Activated CD4-positive, alpha-beta T cell treated with anti-CD3 and anti-CD28 coated beads, Interleukin-2, Interleukin-6, amounts not matched to agents 100 ng/mL and 50 ng/mL, durations not matched to agents 16 hours and 8 hours (primary cell): ENCODE data around the gene HERPUD2.

Experiments
- DNase-seq: peaks from one replicate; pipeline ENCODE4 v3.0.0-alpha.2; 2020

Gene HERPUD2, protein sequence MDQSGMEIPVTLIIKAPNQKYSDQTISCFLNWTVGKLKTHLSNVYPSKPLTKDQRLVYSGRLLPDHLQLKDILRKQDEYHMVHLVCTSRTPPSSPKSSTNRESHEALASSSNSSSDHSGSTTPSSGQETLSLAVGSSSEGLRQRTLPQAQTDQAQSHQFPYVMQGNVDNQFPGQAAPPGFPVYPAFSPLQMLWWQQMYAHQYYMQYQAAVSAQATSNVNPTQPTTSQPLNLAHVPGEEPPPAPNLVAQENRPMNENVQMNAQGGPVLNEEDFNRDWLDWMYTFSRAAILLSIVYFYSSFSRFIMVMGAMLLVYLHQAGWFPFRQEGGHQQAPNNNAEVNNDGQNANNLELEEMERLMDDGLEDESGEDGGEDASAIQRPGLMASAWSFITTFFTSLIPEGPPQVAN

DNA sequence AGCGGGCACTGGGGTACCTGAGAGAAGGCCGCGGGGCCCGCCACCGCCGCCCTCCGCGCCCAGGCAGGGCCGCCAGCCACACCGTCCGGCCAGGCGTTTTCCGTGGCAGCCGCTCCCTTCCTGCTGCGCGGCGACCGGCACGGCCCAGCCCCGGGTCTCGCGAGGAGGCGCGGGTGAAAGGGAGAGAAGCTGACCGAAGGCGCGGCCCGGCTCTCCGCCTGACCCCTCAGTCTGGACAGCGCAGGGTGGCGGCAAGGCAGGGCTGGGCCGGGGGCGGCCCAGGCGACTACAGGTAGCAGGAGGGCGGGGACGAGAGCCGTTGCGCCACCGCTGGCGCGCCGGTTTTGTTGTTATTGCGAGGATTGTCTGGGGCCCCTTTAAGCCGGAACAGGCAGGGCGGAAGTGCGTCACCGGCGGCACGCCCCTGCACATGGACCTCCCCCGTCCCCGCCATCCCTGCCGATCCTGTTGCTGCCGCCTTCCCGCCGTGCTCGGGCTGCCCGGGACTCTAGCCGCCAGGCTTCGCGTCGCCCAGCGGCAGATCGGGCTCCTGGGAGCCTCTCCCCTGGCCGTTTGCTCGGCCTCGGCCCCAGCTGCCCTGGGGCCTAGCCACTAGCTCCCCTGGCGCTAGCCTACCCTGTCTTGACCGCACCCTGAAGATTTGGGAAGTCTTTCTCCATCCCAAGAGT lies at the start of gene HERPUD2:
TSS of gene HERPUD2 (minus strand) at position 352 of the 689 bp plus-strand sequence. CDS start 805 bp downstream, outside the sequence.
- peak; percentile 95 for DNase-seq

DNA sequence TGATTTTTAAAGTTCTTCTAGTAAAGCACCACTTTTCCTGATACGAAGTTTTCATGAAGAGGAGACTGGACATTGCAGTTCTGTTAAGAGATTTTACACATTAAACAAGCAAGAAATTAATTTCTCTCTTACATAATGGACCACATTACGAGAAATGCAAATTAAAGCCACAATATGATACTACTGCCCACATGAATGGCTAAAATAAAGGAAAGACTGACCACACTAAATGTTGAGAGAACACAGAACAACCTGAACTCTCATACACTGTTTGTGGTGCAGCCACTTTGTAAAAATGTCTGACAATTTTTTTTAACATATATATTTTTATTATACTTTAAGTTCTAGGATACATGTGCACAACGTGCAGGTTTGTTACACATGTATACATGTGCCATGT lies 44.0 kb upstream of the HERPUD2 start:
- no peak for DNase-seq

DNA sequence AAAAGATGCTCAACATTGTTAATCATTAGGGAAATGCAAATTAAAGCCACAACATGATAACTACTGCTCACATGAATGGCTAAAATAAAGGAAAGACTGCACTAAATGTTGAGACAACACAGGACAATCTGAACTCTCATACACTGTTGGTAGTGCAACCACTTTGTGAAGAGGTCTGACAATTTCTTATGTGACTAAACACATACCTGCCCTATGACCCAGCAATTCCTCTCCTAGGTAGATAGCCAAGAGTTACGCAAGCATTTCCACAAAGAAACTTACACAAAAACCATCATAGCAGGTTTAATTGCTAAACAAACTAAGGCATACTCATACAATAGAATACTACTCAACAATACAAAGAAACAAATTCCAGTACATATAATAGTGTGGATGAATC lies 41.8 kb upstream of the HERPUD2 start:
- no peak for DNase-seq

DNA sequence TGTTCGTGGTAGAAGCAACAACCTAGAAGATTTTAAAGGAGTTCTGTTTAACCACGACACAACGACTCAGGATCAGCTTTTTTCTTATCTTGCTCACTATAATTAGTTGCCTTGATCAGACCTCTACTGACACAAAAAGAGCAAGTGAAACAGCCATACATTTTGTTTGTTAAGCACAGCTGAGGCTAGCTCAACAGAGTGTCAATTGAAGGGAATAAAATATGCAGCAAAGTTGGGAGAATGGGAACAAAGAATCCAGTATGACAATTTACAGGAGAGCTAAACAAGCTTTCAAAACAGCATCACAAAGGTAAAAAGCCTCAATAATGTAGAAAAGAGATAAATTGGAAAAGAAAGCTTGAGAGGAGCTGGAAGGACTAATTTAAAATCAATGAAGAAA lies 40.5 kb upstream of the HERPUD2 start:
- no peak for DNase-seq

DNA sequence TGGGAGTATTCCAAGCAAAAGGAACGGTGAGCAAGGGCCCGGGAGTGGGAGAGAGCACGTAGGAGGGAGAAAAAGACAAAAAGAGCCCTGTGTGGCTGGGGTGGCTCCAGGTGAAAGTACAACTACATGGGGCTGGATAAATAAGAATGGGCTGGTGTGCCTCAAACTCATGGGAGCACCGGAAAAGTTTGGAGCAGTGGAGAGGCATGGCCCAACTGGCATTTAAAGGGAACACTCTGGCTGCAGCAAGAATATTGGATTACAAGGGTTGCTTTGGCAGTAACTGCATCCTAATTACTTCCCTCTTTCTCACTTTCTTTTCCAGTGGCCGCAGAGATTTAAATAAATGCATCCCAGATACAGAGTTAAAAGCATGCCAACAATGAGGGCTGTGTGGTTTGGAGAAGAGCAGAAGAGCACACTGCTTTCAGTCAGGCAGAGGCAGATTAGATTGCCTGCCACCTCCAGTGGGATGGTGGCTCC lies 39.1 kb upstream of the HERPUD2 start:
- no peak for DNase-seq

DNA sequence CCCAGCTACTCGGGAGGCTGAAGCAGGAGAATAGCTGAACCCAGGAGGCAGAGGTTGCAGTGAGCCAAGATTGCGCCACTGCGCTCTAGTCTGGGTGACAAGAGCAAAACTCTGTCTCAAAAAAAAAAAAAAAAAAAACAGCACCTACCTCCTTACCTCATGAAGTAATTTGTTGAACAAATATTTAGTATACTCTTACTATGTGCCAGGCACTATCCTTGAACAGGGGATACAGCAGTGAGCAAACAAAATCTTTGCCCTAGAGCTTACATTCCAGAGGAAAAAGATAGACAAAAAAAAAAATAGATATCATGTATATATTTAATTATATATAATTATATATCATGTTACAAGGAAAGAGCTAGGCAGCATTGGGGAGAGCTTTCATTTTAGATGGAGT lies 36.4 kb upstream of the HERPUD2 start:
- no peak for DNase-seq

DNA sequence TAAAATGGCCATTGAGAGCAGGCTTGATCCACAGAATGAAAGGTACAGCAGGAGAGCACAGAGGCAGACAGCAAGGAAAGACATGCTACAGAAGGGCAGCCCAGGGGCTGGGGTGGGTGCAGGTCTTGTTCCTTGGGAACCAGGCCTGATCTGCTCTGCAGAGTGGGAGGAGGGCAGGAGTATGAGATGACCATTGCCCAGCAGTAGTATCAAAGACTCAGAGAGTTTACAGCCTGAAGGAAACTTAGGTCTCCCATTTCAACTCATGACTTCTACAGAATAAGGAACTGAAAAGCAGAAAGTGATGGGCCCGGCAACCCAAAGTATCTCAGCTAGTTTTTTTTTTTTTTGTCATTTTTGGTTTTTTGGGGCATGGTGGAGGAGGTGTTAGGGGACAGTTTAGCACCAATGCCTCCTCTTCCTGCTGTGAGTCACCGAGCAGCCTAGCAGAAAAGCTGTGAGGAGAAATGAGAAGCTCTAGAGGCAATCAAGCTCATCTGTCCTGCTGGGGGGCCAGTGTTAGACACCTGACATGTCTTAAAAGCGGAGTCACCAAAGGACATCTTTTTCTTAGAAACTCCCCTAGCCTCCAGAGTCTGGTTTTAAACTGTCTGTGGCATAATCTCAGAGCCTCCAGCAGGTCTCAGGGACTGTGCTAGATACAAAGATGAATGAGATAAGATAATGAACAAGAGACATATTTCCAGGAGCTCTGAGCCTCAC lies 34.3 kb upstream of the HERPUD2 start:
- DNase-seq, result peak; percentile 81

DNA sequence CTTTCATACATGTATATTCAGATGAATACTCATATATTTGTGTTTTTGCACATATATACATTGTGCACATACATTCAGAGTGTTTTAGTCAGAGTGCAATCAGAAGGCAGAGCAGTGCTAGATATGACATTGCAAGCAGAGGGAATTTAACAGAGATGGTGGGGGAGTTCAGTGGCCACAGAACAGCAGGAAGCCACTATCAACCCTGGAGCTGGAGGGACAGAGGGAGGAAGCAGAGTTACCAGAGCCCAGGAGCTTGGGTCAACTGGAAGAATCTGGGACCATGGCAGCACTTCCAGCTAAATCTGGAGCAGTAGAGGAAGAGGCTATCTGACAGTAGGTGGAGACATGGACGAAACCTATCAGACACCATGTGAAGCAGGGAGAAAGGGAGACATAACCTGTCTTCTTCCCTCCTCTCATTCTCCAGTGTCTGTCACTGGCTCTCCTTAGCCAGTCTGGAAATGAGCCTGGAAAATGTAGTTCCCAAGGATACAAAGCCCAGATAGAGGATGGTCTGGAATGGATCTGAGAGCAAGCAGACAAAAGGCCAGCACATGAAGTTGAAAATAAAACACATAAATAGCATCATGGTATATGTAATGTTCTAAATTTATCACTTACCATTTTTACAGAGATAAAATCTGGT lies 33.6 kb upstream of the HERPUD2 start:
- no peak for DNase-seq

DNA sequence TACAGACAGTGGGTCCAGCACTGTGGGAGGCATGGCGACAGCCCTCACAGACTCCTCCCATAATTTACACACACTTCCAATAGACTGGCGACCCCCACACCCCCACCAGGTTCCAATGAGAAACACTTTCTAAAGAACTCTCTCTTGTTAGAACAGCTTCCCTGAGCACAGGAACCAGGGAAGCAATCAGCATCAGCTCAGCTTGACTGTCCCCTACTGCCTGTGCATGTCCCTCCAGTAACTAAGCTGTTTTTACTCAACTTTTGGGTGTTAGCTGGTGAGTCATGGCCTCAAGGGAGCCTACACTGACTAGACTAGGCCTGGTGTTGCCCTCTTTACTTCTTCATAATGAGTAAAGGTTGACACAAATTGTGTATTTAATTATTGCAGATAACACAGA lies 32.6 kb upstream of the HERPUD2 start:
- peak; percentile 83 for DNase-seq

DNA sequence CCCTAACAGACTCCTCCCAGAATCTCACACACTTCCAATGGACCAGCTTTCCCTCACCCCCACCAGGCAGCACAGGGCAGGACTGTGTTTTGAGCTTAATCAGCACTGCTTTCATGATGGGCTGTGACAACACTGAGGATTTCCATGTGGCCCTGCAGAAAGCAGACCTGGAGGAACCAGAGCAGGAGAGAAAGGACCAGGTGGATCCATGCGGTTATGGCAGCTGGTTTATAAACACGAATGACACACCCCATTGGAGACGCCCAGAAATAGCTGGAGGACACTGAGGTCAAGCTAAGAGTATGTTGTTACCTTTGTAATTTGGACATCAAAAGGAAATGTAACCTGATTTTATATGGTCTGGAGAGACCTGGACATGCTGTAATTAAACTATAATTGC lies 31.7 kb upstream of the HERPUD2 start:
- no peak for DNase-seq

DNA sequence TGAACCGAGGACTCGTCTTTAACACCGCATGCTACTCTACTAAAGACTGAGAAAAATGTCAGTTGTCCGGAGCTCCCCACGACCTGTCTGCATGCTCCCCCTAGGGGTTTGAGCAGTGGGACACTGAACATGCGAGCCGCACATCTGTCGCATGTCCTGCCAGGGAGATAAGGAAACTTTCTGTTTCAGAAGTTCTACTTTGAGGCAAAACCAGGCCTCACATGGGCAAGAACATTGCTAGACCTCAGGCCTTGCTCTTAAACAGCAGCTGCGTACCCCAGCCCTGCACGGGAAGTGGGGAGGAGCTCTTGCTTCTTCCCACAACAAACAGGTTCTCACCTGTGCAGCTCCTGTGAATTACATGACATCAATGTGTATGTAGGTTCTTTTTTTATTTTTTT lies 30.3 kb upstream of the HERPUD2 start:
- DNase-seq, result peak; percentile 78

DNA sequence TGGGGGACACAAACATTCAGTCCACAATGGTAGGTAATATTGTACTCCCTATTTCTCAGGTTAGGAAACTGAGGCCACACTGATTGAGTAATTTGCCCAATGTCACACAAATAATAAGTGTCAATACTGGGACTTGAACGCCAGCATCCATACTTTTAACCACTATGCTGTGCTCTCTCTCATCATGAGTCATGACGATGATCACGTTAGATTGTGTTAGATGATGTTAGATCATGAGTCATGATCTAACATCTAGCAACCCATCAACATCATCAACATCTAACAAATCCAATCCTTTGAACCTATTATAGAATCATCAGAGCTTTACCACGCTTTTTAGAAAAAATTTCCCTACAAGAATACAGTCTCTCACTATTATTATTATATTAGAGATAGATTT lies 28.1 kb upstream of the HERPUD2 start:
- peak; percentile 78 for DNase-seq

DNA sequence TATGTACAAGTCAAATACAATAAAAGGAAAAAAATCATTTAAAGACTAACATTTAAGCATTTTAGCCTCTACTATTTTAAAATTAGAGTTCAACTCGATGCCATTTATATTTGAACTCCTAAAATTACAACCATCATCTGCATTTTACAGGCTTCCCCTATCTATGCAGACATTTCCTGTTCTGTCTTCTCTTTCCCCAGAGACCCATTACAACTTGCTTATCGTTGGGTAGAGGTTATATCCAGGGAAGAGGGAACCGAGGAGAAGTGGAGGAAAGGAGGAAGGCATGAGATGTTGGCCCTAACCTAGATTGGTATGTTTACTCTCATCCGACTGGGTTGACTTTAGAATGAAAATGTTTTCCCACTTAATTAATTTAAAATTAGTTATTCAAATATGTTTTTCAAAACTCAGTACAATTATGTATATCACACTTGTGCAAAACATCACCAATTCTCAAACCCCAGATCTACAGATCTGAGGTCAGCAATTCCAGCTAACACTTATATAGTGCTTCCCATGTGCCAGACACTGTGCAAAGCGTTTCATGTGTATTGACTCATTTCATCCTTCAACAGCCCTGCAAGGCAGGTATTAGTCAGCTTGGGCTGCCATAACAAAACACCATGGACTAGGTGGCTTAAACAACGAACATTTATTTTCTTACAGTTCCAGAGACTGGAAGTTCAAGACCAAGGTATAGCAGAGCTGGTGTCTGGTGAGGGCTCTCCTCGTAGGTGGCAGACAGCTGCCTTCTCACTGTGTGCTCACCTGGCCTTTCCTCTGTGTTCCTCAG lies 27.3 kb upstream of the HERPUD2 start:
- peak; percentile 91 for DNase-seq

DNA sequence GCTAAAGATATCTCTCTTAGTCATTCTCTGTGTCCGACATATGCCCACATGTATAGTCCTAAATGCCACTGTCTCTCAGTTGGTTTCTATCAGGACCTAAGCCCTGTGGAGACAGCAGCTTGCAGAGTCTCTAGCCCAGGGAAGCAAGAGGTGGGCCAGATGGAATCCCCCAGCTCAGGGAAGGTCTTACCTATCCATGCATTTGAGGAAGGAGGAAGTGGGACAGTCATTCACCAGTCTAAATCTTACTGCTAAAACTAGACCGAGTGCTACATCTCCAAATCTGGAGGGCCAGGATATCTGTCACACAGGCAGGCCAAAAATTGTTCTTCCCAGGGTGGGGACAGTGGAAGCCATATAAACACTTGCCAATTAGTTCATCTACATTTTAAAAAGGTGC lies 26.4 kb upstream of the HERPUD2 start:
- no peak for DNase-seq

DNA sequence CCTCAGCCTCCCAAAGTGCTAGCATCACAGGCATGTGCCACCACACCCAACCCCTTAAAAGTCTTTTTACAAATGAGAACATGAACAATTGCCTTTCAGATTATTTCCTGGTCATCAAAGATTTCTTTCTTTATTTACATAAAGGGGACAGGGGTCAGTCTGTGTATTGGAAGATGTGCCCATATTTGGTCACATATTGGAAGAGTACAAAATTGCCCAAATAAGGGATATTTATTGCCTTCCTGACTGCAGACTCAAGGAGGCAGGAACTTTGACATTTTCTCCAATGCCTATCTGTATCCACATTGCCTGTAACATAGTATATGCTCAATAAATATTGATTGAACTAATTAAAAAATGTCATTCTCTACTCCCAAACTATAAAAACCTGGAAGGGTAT lies 25.9 kb upstream of the HERPUD2 start:
- DNase-seq, result no peak

DNA sequence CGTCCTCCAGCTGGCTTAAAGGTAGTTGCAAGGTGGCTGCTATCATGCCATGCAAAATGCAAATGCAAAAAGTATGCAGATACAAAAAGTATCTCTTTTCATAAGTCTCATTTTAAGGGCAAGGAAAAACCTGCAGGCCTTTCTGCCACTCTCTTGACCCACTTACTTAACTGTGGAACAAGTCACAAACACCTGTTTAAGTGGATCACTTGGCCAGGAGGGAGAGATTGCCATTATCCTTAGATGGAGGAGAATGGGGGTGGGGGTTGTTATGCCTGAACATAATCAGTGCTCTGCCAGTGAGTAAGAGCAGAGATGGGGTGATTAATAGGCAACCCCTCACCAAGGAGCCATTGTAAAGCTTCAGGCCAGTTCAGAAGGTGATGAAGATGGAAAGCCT lies 25.1 kb upstream of the HERPUD2 start:
- no peak for DNase-seq

DNA sequence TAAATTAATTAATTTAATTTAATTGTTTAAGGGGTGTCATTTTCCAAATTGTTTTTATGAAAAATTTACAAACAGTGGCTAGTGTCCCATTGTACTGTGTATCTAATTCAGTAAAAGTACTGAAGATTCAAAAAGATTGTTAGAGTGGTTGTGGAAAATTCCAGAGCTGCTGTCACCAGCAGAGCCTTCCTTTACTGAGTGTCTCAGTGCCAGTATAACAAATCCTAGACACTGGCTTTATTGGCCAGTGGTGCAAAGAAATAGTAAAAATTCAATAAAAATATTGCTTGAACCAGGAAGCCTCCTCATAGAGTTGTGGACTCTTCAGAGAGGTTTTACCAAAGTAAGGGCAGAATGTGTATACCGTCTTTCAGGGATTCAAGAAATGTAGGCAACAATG lies 23.1 kb upstream of the HERPUD2 start:
- no peak for DNase-seq

DNA sequence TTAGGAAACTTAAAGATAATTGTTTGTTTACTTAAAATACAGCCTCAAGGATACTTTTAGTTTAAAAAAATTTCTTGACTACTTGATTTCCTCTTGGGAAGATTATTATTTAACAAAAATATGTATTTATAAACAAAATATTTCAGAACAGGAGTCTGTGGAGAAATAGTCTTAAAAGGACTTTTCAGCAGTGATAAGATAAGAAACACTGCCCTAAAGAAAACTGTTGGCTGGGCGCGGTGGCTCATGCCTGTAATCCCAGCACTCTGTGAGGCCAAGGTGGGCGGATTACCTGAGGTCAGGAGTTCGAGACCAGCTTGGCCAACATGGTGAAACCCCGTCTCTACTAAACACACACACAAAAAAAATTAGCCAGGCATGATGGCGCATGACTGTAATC lies 22.6 kb upstream of the HERPUD2 start:
- no peak for DNase-seq

DNA sequence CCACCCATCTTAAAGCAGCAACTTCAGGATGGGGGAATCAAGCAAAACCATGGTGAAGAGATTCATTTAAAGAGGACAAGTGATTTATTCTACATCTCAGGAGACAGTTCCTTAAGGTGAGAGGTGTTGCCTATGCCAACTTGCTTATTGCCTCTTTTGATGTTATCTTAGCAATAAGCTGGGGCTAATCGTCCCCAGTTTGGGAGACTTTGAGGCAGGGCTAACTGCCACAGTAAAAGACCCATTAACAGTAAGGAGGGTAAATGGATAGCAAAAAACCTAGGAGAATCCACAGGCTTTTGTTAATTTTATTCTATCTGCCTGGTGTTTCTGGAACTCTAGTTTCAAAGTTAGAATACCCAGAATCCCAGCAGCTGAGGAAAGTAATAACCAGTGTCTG lies 22.1 kb upstream of the HERPUD2 start:
- no peak for DNase-seq

DNA sequence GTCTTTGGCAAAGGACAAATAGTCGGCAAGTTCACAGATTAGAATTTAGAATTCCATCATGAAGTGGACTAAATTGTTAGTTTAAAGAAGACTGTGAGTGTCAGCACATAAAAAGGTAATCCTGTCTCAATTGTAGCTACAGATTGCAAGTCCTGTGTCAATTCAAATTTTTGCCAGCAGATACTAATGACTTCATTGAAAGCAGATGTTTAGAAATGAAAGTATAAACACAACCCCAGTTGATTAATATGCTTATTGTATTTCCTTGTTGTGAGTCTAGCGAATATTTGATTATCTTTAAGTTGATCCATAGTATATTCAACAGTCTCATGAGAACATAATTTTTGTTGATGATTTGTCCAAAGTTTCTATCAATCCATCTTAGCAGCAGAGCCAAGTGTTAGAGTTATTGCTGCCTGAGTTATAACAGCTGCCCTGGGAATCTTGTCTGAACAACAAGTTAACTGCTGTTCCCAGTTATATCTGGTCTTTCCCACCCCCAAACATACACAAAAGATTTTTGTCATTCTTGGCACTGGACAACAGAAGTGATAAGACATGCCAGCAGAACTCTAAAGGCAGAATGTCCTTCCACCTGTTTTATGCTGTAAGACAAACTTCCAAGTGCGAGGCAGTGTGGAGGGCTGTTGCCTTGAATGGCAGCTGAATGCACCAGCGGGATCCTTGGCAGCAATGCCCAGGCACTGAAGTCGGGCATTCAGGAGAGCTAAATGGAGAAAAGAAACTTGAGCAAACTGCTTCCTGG lies 21.3 kb upstream of the HERPUD2 start:
- no peak for DNase-seq

DNA sequence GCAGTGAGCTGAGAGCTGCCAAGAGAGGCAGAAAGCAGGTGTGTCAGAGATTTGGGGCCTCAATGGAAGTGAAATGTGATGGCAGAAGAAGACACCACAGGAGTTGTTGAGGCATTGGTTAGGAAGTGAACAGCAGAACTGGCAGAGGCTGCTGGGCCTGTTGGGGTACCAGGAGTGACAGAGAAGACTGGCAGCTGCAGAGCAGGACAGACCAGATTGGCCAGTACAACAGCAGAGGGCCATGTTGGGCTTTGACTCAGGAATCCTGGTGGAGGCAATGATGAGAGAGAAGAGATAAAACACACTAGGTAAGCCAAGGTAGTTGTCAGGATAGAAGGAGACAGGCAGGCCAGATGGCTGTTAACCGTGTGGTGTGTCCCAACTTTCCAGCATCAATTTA lies 19.9 kb upstream of the HERPUD2 start:
- no peak for DNase-seq

DNA sequence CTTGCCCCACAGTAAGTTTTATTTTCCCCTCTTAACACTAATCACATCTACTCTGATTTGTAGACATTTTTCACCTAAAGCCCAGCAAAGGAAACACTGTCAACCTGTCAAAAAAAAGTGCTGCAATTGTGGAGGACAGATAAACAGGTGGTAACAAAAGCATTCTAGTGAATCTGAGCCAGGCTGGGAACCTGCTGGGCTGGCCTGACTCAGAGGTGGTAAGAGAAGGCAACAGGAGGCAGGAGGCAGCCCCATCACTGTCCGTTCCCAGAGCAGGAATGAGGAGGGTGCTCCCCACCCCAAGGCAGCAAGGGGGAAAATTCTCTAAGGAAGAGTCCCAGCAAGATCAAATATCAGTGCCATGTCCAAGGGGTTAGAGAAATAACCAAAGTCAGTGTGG lies 19.5 kb upstream of the HERPUD2 start:
- no peak for DNase-seq
